ENCODE results near the gene NVL.
"Not testable (repeated sequence)": the region's sequence is repeated elsewhere in the genome, so short reads cannot be mapped to it uniquely, and the experiment has no call there.

Gene NVL

GRCh38 chr1:224212618-224213061, 117.3 kb downstream of the NVL start:
- in situ Hi-C loops (cut with MboI; ENCODE audit: low pct_unique_long_range_greater_than_20kb, low sequenced_read_pairs): no loop called here
- DNase-seq: no peak

DNA sequence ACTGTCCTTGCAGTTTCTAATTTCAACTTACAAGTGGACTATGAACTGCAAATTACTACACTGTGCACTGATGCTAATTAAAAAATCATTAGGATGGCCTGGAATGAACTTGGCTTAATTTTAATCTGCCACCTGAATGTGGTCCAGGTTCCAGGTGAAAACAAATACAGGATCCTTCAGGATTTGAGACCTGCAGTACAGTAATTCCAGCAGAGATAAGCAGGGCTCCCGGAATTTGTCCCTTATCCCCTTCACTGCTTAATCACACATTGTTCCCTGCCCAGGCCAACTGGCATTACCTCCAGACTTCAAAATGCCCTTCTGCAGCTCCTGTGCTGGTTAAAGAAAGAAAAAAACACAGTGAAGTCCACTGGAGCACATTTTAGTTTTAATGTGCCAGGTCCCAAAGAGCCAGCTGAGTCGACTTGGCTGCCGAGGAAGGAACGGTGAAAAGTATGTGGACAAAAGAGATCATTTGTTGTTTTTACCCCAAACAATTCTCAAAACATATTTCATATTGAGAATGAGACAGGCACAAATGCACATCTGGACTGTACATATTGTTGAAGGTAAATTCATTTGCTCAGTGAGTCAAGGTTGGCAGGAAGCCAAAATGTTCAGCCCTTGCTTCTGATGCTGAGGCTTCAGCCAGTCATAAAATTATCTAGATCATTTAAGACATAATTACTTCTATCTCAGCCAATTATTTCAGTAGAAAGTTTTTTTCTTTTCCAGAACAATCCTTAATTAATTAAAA, 118.6 kb downstream of the NVL start:
- in situ Hi-C loops (cut with MboI; ENCODE audit: low pct_unique_long_range_greater_than_20kb, low sequenced_read_pairs): no loop called here

DNA sequence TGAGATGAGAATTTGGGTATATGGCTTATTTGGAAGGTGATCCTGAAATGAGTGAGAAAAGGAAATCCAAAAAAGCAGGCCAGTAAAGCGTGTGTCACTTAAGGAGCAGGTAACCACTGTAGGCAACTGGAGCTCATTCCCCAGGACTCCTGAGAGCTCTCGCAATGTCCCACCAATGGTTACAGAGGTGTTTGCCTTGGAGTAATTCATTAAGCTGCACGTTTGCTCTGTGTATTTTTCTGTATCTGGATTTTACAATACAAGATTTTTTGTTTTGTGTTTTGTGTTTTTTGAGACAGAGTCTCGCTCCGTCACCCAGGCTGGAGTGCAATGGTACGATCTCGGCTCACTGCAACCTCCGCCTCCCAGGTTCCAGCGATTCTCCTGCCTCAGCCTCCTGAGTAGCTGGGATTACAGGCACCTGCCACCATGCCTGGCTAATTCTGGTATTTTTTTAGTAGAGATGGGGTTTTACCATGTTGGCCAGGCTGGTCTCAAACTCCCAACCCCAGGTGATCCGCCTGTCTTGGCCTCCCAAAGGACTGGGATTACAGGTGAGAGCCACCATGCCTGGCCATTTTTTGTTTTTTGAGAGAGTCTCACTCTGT, 123.9 kb downstream of the NVL start:
- DNase-seq; in situ Hi-C loops (cut with MboI; ENCODE audit: low pct_unique_long_range_greater_than_20kb, low sequenced_read_pairs): not testable (repeated sequence)

More for the DNA sequence above, 118.6 kb downstream of the NVL start:
- DNase-seq: no peak

GRCh38 chr1:224205438-224205840, 124.5 kb downstream of the NVL start:
- peak; percentile 79 for DNase-seq
- in situ Hi-C loops (cut with MboI; ENCODE audit: low pct_unique_long_range_greater_than_20kb, low sequenced_read_pairs): no loop called here

- peak; percentile 61 for DNase-seq
Measured at GRCh38 chr1:224203243-224204016, 126.5 kb downstream of the NVL start.

GRCh38 chr1:224201853-224202252, 128.1 kb downstream of the NVL start:
- DNase-seq: no peak
- in situ Hi-C loops (cut with MboI; ENCODE audit: low pct_unique_long_range_greater_than_20kb, low sequenced_read_pairs): no loop called here

More at GRCh38 chr1:224203243-224204016, 126.5 kb downstream of the NVL start:
- in situ Hi-C loops (cut with MboI; ENCODE audit: low pct_unique_long_range_greater_than_20kb, low sequenced_read_pairs): no loop called here

DNA sequence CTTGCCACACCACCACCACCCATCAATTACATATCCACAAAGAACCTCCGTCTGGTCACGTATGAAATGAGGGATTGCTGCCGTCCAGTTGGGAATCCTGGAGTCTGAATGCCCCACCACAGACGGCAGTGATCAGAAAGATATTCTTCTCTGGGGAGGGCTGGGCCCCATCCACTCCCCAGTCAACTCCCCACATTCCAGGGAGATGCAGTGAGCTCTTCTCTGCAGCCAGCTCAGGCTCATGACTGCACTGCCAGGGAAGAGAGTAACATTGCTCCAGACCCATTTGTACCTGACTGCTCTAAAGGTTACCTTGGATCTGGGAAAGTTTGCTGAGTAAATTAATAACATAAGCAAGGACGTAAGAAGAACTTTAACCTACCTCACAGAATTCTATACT, 128.6 kb downstream of the NVL start:
- in situ Hi-C loops (cut with MboI; ENCODE audit: low pct_unique_long_range_greater_than_20kb, low sequenced_read_pairs): no loop called here

DNA sequence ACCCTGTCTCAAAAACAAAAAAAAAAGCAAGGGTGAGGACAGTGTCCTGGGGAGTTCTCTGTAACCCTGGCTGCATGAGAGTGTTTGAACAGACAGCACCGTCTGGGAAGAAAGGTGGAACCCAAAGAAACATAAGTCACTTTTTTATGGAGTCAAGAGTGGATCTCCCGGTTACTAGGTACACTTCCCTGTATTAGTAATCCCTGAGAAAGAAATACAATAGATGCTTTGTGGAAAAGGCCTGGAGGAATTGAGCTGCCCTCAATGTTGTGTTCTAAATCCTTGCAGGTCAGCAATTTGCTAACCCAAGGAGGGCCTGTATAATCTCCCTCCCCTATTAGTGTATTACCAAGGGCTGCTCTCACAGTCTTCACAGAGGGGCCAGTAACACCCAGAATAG, 130.3 kb downstream of the NVL start:
- in situ Hi-C loops (cut with MboI; ENCODE audit: low pct_unique_long_range_greater_than_20kb, low sequenced_read_pairs): no loop called here
- no peak for DNase-seq

More for the DNA sequence above, 128.6 kb downstream of the NVL start:
- DNase-seq: no peak

GRCh38 chr1:224198572-224198971, 131.4 kb downstream of the NVL start:
- no peak for DNase-seq
- in situ Hi-C loops (cut with MboI; ENCODE audit: low pct_unique_long_range_greater_than_20kb, low sequenced_read_pairs): no loop called here

GRCh38 chr1:224196813-224197600, 133.0 kb downstream of the NVL start:
- in situ Hi-C loops (cut with MboI; ENCODE audit: low pct_unique_long_range_greater_than_20kb, low sequenced_read_pairs): no loop called here
- no peak for DNase-seq

DNA sequence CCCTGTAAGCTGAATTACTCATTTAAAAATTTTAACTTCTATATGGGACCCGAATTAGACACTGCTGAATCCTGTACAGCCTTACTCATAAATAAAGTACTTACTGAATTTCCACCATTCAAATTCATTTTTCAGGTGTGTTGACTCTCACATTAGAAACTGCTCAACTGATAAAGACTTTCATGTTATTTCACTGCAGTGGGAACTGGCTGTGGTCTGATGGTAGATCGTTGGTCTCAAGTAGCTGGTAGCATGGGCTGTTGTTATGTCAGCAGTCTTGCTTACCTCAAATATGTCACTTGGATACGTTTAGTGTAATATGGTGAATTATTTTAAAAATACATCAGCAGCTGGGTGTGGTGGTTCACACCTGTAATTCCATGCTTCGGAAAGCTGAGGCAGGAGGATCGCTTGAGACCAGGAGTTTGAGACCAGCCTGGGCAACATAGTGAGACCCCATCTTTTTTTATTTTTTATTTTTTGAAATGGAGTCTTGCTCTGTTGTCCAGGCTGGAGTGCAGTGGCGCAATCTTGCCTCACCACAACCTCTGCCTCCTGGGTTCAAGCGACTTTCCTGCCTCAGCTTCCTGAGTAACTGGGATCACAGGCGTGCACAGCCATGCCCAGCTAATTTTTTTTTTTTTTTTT, 136.5 kb downstream of the NVL start:
- in situ Hi-C loops (cut with MboI; ENCODE audit: low pct_unique_long_range_greater_than_20kb, low sequenced_read_pairs): no loop called here
- no peak for DNase-seq

- no peak for DNase-seq
- in situ Hi-C loops (cut with MboI; ENCODE audit: low pct_unique_long_range_greater_than_20kb, low sequenced_read_pairs): no loop called here
Measured at GRCh38 chr1:224192082-224192788, 137.7 kb downstream of the NVL start.

DNA sequence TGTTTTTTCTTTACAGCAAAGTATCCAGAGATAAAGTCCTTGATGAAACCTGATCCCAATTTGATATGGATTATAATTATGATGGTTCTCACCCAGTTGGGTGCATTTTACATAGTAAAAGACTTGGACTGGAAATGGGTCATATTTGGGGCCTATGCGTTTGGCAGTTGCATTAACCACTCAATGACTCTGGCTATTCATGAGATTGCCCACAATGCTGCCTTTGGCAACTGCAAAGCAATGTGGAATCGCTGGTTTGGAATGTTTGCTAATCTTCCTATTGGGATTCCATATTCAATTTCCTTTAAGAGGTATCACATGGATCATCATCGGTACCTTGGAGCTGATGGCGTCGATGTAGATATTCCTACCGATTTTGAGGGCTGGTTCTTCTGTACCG, 140.4 kb downstream of the NVL start:
- DNase-seq: no peak
- in situ Hi-C loops (cut with MboI; ENCODE audit: low pct_unique_long_range_greater_than_20kb, low sequenced_read_pairs): no loop called here

- in situ Hi-C loops (cut with MboI; ENCODE audit: low pct_unique_long_range_greater_than_20kb, low sequenced_read_pairs): no loop called here
- DNase-seq: no peak
Measured at GRCh38 chr1:224188286-224188685, 141.7 kb downstream of the NVL start.

- in situ Hi-C loops (cut with MboI; ENCODE audit: low pct_unique_long_range_greater_than_20kb, low sequenced_read_pairs): no loop called here
- no peak for DNase-seq
Measured at GRCh38 chr1:224185208-224185607, 144.8 kb downstream of the NVL start.

- DNase-seq: peak; percentile 68
- in situ Hi-C loops (cut with MboI; ENCODE audit: low pct_unique_long_range_greater_than_20kb, low sequenced_read_pairs): no loop called here
Measured at GRCh38 chr1:224183591-224184312, 146.2 kb downstream of the NVL start.

DNA sequence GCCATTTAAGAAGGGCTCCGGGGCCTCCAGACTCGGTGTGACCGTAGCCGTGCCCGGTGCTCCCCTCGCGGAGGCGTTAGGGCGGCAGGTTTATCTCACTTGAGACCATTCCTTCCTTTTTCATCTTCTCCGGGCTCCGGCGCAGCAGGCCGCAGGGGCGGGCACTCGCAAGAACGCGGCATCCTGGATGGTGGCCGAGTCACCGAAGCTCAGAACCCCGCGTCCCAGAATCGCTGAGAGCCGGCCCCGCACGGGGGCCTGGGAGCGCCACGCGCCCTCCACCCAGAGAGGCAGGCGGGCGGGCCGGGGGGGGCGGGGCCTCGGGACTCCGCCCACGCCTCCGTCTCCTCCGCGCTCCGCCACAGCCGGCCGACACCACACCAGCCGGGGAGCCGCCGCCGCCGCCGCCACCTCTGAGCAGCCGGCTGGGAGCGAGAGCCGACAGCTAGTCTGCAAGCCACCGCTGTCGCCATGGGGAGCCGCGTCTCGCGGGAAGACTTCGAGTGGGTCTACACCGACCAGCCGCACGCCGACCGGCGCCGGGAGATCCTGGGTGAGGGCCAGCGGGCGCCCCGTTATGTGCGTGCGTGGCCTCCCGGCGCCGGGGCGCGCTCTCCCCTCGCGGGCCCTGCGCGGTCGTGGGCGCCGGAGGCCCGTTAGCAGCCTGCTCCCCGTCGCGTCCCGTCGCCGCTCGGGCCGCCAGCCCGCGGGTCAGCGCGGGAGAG, 146.9 kb downstream of the NVL start, which contains the start of gene DEGS1:
Gene DEGS1, plus strand, starts transcription at position 375 of the 725 bp plus-strand sequence. Its CDS starts 97 bp downstream, at position 472.
- in situ Hi-C loops (cut with MboI; ENCODE audit: low pct_unique_long_range_greater_than_20kb, low sequenced_read_pairs): no loop called here

More for the DNA sequence above, 146.9 kb downstream of the NVL start, which contains the start of gene DEGS1:
- DNase-seq: peak; percentile 91
